ENCODE measurements around the gene KCNJ10. TPM values are rescaled to one million over a fixed set of nuclear protein-coding genes. Genes with fewer than 3 reads are reported as not detected.

The KCNJ10 gene
- total RNA-seq, 6 experiments from 2014 or later, result 0.23 to 3.1 (median 0.31) TPM; not detected in 1

- Histone ChIP-seq H3K27ac (no peak overlapping the region), H3K36me3 (no peaks in the 10 kb centered on the region), H3K9me3 (no peaks in the 10 kb centered on the region), H3K4me1 (peaks cover 0 to under 1% (median 0%) of the 10 kb centered on the region in 4 donors), H3K4me3 (no peak overlapping the region), H3K27me3 (no peaks in the 10 kb centered on the region)
- intact Hi-C loops (cut with DNase I), result no loop called here
- WGBS (ENCODE audit: insufficient coverage, low coverage, low lambda C conversion rate, missing lambda C conversion rate), result 39% methylated on average over 2 of the region's 2 CpGs
- TF ChIP-seq, protein P1, sequence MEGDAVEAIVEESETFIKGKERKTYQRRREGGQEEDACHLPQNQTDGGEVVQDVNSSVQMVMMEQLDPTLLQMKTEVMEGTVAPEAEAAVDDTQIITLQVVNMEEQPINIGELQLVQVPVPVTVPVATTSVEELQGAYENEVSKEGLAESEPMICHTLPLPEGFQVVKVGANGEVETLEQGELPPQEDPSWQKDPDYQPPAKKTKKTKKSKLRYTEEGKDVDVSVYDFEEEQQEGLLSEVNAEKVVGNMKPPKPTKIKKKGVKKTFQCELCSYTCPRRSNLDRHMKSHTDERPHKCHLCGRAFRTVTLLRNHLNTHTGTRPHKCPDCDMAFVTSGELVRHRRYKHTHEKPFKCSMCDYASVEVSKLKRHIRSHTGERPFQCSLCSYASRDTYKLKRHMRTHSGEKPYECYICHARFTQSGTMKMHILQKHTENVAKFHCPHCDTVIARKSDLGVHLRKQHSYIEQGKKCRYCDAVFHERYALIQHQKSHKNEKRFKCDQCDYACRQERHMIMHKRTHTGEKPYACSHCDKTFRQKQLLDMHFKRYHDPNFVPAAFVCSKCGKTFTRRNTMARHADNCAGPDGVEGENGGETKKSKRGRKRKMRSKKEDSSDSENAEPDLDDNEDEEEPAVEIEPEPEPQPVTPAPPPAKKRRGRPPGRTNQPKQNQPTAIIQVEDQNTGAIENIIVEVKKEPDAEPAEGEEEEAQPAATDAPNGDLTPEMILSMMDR (IDR thresholded peaks at IDR 0.05), result no peak
- no peak for TF ChIP-seq POLR2A (IDR thresholded peaks at IDR 0.05)
- DNase-seq (no peak), ATAC-seq (peak in 3 of 4 donors; percentile 13 to 48 (median 19))
These were observed 5.9 kb upstream of the KCNJ10 start for GRCh38 chr1:160075836-160076235.

DNA sequence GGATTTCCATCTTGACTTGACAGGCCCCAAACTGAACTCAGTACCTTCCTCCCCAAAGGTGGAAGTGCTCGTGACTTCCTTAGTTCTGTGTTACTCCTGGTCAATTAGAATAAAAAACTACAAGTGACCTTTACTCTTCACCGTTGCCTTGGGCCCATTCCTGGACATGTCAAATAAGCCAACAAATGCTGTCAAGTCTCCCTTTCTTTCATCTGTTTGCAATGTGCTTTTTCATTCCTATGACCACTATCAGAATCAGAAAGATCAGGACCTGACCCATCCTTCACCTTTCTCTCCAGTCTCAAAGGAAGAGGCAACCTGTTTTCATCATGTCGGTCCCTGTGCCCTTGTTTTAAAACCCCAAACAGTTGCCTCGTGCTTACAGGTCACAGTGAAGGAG, 4.9 kb upstream of the KCNJ10 start:
- H3K27me3 ChIP-seq, result no peaks in the 10 kb centered on the region
- no peaks in the 10 kb centered on the region for H3K9me3 ChIP-seq
- no peak for TF ChIP-seq POLR2A (IDR thresholded peaks at IDR 0.05)
- TF ChIP-seq, protein P1 (IDR thresholded peaks at IDR 0.05), result no peak
- no peak overlapping the region for H3K4me3 ChIP-seq
- DNase-seq, result no peak
- peaks cover 0 to 10% (median 0%) of the 10 kb centered on the region in 4 donors for H3K4me1 ChIP-seq
- no peak overlapping the region for H3K27ac ChIP-seq
- no peaks in the 10 kb centered on the region for H3K36me3 ChIP-seq
- intact Hi-C loops (cut with DNase I), result no loop called here
- no peak for ATAC-seq
- WGBS (ENCODE audit: insufficient coverage, low coverage, low lambda C conversion rate, missing lambda C conversion rate), result 20% methylated on average over 4 of the region's 4 CpGs

DNA sequence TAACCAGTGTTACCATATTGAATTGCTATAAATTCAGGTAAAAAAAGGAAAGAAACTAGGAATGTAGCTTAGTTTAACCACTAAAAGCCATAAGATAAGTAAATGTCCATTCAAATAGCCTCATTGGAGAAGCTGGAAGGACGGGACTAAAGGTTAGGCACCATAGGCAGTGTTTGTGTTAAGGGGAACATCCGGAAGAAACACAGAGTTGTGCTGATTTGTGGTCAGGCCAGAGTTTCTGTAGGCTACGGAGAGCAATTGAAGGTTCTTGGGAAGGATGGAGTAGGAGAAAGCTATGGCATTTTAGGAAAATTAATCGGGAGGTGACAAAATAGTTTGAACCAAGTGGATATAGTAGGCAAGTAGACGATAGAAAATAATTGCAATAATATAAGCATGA, 1.3 kb upstream of the KCNJ10 start:
- Histone ChIP-seq H3K27me3 (no peaks in the 10 kb centered on the region), H3K27ac (no peak overlapping the region), H3K4me3 (no peak overlapping the region), H3K9me3 (no peaks in the 10 kb centered on the region), H3K36me3 (no peaks in the 10 kb centered on the region), H3K4me1 (peaks cover 0 to 10% (median 0%) of the 10 kb centered on the region in 4 donors)
- intact Hi-C loops (cut with DNase I), result no loop called here
- ATAC-seq (no peak), DNase-seq (no peak)
- no peak for TF ChIP-seq POLR2A (IDR thresholded peaks at IDR 0.05)
- TF ChIP-seq, protein P1 (IDR thresholded peaks at IDR 0.05), result no peak
- WGBS (ENCODE audit: insufficient coverage, low coverage, low lambda C conversion rate, missing lambda C conversion rate), result 77% methylated on average over 5 of the region's 5 CpGs

- H3K27me3 ChIP-seq, result no peaks in the 10 kb centered on the region
- H3K36me3 ChIP-seq, result no peaks in the 10 kb centered on the region
- no peaks in the 10 kb centered on the region for H3K9me3 ChIP-seq
- ATAC-seq (peak; percentile 81 to 85 (median 85)), DNase-seq (peak; percentile 64 to 77 (median 71))
- H3K27ac ChIP-seq, result peak overlapping the region in 1 of 3 donors; percentile 5
- H3K4me1 ChIP-seq, result peaks cover 0 to 10% (median 0%) of the 10 kb centered on the region in 4 donors
- WGBS (ENCODE audit: insufficient coverage, low coverage, low lambda C conversion rate, missing lambda C conversion rate), result 4% methylated on average over 34 of the region's 46 CpGs
- intact Hi-C loops (cut with DNase I), result no loop called here
- H3K4me3 ChIP-seq, result peak overlapping the region; percentile 36 to 41 (median 38)
- TF ChIP-seq, protein P1 (IDR thresholded peaks at IDR 0.05), result no peak
- no peak for TF ChIP-seq POLR2A (IDR thresholded peaks at IDR 0.05)
These were observed 543 bp upstream of the KCNJ10 start for GRCh38 chr1:160070243-160071163.

All from right lobe of liver (tissue), 6 donors.